ENCODE data around the gene DUSP2.
A peak's percentile ranks its signal among the peaks of the same experiment; 100 is the strongest.
"Not testable (repeated sequence)": the region's sequence is repeated elsewhere in the genome, so short reads cannot be mapped to it uniquely, and the experiment has no call there.

The DUSP2 gene

DNA sequence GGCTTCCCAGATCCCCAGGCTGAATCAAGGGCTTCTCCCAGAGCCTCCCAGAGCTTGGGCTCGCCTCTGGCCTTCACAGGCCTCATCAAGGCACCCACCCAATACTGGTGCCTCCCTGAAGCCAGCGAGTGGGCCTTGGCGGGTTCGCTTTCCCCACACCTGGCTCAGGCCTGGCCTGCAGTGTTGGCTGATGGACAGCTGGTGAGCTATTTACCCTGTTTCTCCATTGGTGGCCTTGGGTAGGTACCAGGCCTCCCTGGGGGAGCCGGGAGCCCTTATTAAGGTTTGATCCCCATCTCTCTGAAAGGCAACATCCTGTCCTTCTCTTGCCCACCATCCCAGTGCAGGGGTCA lies 18.2 kb upstream of the DUSP2 start:
- no peak for DNase-seq (ENCODE audit: low read depth in 2 of 2)

DNA sequence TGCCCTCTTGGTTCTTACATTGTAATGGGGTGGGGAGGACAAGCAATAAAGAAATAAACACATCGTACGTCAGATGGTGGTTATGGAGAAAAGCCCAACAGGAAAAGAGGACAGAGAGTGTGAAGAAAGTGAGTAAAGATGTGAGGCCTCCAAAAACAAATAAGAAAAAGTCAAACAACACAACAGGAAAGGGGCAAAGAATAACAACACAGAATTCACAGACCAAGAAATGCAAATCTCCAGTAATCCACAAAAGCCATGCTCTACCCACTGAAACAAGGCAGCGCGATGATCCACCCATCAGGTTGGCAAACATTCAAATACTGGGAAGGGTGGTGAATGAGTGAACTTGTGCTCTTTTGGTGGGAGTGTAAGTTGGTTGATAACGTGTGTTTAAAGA lies 16.7 kb upstream of the DUSP2 start:
- DNase-seq (ENCODE audit: low read depth in 2 of 2) = no peak

DNA sequence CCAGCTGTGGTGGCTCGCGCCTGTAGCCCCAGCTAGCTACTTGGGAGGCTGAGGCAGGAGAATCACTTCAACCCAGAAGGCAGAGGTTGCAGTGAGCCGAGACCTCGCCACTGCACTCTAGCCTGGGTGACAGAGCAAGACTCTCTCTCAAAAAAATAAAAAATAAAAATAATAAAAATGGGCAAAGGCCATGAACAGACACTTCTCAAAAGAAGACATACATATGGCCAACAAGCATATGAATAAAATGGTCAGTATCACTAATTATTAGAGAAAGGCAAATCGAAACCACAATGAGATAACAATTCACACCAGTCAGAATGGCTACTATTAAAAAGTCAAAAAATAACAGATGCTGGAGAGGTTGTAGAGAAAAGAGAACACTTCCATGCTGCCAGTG lies 15.1 kb upstream of the DUSP2 start:
- not testable (repeated sequence) for DNase-seq (ENCODE audit: low read depth in 2 of 2)

DNA sequence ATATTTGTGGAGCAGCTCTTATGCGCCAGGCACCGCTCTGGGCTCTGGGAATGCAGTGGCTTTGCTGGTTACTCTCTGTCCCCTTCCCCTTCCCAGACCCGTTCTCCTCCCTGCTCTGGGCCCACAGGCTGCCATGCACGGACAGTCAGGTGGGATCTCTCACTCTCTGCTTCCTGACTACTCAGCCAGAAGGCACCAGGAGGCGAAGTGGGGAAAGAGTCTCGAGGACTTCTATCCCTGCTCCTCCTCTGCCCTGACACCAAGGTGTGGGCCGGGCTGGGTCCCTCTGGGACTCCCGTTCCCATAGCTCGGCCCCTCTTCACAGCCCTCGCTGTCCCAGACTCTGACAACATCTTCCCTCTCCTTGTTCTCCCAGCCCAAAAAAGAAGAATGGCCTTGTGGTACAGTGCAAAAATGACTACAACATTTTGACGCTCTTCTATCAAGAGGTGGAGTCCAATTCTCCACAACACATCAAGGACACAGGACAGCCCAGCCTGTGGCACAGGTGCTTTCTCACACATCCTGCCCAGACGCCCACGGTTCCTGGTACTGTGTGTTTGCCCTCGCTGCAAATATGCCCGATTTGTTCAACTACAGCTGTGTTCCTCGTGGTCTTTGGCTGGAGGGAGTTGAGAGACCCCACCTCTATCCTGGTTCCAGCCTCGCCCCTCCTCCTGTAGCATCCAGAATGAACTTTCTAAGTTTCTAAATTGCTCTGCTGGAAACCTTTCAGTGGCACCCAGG lies 14.0 kb upstream of the DUSP2 start:
- DNase-seq (ENCODE audit: low read depth in 2 of 2) = no peak

DNA sequence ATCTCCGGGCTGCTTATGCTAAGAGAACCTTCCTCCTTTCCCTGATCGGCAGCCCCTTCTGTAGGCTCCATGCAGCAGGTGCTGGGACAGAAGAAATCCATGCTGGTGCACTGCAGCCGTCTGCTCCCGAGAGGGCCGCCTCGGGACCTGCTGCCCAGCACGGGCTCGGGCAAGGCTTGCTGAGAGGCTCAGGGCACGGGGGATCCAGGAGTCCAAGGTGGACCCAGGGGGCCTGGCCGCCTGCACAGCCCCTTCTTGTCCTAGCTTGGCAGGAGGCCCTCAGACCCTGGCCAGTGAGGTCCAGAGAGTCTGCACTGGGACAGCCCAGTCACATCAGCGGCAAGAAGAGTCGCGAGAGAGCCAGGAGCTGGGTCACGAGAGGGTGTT lies 13.3 kb upstream of the DUSP2 start:
- DNase-seq (ENCODE audit: low read depth in 2 of 2) = no peak

DNA sequence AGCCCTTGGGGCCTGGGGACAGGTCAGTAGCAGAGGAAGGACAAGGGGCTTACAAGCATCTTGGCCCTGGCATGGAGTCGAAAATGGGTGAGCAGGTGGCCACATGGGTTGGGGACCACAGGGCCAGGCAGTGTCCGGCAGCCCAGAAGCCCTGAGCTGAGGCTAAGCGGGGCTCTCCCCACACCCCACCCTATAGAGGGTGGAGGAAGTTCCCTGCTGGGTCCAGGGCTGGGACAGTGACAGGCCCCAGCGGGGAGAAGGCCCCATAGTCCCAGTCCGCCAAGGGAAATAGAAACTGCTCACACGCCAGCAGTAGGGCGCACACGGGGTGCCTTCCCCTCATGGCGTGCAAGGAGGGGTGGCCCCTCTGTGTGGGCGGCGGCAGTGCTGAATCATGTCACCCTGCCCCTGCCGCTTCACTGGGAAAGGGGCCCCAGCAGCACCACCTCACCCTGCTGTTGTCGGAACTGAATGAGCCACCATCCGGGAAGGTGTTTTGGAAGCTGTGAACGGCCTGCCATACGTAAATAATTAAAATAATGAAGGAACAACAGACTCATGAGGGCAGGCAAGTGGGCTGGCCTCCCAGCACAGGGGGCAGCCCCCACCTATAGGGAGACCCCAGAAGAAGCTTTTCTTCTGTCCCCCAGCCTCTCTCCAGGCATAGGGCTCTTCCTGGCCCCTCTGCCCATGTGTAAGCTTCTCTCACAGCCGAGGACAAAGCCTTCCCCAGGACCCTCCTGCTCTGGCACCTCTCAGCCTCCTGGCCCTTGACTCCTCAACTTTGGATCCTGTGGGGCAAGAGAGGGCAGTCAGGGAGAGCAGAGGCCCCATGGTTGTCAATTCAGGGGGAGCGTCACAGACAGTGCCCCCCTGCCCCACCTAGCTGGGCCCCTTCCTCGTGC lies 12.7 kb upstream of the DUSP2 start:
- DNase-seq (ENCODE audit: low read depth in 2 of 2) = peak; percentile 95 to 96

DNA sequence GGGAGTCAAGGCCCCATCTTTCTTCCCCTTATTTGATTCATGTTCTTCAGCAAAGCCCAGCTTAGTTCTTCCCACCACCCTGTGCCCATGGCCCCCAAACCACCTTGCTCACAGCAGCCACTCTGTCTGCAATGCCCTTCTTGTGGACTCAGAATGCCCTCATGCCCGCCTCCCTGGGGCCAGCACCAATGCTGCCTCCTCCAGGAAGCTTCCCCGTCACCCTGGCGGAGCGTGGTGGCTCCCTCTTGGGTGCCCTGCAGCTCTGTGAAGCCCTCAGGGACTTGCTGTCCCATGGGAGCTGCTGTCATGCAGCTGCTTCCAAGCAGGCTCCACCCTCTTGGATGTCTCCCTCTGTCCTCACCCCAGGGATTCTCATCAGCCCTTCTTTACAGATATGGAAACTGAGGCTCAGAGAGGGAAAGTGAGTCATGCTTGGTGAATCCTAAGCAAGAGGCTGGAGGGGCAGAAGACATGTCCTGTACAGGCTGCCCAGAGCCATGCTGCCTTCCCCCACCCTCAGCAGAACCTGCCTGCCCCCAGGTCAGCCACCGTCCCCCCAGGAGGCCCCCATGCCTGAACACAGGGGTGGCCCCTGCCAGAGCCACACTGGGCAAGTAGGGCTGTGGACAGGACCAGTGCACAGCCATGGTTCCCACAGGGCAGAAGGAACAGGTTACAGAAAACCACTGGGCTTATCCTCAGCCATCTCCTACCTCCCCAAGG lies 11.8 kb upstream of the DUSP2 start:
- DNase-seq (ENCODE audit: low read depth in 2 of 2) = no peak

DNA sequence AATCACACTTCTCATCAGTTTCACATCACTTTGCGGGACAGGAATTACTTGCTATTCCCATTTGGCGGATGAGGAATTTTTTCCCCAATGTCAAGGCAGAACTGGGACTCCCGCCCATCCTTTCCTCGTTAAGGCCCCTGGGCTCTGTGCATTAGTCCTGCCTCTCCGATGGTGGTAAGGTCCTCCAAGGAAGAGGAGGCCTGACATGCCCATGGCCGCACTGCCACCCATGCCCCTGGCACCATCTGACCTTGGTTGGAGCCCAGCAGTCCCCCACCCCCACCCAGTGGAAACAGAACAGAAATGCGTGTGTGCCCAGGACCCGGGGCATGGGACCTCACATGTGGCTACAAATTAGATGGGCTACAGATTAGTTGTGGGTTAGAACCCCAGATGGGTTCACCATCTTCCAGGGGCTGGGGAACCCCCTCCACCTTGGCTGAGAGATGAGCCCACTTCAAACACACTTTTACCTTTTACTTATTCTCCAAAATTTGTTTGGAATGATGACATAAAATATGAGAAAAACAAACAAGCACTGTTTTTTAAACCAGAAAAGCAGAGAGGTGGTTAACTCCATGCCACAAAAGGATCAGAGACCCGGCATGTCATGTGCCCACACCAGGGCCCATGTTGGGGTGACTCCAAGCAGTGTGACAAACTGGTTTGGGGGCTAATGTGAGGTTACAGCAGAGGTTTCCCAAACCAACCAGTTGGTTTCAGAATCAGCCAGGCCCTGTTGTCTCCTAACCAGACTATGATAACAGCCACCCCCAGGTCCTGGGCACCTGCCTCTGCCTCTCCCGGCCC lies 11.0 kb upstream of the DUSP2 start:
- DNase-seq (ENCODE audit: low read depth in 2 of 2) = peak; percentile 60 to 70

DNA sequence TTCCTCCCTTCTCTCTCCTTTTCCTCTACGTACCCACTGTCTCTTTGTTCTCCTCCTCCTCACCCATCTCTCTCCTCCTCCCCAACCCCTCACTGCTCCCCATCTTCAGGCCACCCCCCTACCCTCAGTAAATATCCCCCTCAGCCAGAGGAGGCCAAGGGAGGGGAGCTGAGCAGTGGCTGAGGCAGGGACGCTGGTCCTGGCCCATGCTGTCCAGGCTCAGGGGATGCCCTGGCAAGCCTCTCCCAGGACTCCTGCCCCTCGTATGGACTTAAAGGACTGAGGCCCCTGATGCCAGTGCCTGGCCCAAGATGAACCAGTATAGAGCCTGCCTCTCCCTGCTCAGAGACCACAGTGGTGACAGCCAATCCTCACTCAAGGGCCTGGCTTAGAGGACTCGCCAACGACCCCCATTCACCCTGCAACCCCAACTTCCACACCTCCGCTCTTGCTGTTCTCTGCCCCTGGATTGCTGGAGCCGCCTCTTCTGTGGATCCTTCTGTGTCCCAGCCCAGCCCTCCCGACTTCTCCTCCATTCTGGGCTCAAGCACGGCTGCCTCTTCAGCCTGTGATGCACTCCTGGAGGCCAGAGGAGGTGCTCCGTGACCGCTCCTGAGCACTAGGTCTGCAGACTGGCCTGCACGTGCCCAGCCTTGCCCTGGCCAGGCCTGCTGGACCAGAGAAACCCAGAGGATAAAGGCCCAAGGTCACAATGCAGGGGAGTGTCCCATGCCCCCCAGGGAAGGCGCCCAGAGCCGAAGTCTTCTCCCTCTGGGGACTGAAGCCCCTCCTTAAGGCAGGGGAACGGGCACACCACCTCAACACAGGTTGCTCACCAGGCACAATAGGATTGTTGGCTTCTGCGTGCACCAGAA lies 9.5 kb upstream of the DUSP2 start:
- no peak for DNase-seq (ENCODE audit: low read depth in 2 of 2)

DNA sequence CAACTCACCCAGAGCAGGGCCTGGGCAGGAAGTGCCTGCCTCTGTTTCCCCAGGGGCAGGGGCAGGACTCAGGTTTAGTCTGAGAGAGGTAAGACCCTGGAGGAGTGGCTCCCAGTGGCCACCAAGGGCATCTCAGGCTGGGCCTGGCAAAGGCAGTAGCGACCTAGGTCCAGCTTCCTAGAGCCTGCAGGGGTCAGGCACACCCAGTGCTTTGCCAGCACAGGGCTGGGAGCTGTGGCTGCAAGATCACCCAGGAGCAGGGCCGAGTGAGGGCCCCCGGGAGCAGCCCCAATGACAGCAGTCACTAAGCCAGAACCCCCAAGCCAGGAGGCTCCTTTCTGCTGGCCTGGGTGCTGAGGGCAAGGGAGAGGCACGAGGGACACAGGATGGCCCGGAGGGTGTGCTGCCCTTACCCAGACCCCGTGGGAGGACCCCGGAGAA lies 8.8 kb upstream of the DUSP2 start:
- no peak for DNase-seq (ENCODE audit: low read depth in 2 of 2)

DNA sequence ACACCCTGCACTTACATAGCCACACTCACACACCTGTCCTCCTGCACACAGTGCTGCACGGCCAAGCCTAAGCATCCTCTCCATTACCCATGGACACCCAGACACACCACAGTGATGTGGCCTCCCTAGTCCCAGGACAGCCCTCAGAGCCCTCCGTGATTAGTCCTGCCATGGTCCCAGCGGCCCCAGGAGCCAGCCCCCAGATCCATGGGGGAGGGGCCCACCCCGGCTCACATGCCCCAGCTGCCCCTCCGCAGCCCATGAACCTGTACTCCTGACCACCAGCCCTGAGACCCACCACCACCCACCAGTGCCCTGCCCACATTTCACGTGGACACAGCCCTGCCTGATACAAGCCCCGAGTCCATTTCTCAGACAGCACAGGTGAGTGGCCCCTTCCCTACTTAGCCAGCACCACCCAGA lies 8.1 kb upstream of the DUSP2 start:
- no peak for DNase-seq (ENCODE audit: low read depth in 2 of 2)

DNA sequence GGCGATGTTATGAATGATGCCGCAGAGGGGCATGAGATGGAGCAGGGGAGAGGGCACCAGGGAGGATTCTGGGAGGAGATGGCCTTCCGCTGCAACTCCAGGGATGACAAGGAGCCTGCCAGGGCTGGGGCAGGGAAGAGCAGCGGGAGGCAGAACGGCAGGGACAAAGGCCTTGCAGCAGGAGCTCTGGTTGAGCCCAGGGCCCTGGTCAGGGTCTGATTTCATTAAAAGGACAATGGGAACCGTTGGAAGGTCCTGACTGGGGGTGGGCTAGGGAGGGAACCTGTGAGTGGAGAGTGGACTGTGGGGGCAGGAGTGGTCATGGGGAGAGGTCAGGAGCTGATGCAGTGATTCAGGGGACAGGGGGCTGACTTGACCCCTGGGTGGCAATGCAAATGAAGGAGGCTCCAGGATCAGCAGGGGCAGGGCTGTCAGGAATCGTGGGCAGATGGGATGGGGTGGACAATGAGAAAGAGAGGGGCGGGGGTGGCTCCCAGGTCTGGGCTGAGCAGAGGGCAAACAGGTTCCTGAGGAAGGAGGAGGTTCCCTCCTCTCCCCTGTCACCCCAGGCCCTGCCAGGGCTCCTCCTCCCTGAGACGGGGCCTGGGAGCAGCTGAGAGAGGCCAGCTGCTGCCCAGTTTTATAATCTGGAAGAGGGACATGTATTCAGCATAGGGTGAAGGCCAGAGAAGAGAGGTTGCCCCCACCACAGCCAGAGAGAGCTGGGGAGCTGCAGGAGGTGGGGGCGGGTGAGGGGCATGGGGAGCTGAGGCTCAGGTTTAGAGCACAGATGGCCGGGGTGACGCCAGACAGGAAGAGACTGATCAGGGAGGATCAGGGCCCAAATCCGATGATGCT lies 7.3 kb upstream of the DUSP2 start:
- DNase-seq (ENCODE audit: low read depth in 2 of 2) = no peak

DNA sequence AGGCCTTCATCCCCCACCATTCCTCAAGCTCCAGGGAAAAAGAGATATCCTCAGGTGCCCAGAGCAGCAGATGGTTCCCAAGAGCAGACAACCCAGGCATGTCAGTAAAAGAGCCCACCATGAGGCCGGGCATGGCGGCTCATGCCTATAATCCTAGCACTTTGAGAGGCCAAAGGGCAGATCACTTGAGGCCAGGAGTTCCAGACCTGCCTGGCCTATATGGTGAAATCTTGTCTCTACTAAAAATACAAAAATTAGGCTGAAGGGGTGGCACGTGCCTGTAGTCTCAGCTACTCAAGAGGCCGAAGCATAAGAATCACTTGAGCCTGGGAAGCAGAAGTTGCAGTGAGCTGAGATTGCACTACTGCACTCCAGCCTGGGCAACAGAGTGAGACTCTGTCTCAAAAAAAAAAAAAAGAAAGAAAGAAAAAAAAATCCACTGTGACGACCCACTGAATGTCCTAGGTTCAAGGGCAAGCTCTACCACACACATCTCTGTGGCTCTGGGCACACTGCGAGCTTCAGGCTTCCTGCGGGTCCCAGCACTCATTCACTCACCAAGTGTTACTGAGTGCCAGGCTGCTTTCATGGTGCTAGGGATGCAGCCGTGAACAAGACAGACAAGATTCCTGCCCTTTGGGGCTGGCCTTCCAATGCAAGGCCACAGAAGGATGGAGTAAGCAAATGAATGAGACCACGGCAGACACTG lies 6.5 kb upstream of the DUSP2 start:
- DNase-seq (ENCODE audit: low read depth in 2 of 2) = no peak

DNA sequence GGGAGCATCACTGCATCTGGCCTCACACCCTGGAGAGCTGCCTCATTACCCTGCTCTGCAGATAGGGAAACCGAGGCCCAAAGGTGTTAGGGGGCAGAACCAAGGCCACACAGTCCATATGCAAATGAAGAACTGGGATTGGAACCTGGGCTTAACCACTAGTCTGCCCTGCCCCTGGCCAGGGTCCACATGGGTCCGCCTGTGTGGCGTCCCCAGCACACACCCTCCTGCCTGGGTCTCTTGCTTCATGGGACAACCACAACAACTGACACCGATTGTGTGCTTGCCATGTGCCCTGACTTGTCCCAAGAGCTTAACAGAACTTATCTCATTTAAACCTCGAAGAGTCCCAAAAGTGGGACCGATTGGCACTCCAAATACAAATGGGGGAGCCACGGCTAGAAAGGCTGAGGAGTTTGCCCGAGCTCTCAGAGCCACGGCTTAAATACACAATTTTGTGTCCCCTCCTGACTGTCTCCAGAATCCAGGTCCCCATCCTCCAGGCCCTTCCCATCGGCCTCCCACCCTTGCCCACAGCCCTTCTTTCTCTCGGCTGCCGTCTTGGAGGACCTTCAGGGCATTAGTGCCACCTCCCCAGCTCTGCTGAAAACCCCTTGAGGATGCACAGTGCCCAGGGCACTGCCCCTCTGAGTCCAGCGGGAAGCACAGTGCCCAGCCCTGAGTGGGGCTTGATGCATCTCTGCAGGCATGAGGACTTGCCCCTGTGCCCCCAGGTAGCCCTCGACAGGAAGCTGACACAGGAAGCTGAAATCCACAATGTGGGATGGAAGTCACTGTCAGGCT lies 5.8 kb upstream of the DUSP2 start:
- DNase-seq (ENCODE audit: low read depth in 2 of 2) = no peak

DNA sequence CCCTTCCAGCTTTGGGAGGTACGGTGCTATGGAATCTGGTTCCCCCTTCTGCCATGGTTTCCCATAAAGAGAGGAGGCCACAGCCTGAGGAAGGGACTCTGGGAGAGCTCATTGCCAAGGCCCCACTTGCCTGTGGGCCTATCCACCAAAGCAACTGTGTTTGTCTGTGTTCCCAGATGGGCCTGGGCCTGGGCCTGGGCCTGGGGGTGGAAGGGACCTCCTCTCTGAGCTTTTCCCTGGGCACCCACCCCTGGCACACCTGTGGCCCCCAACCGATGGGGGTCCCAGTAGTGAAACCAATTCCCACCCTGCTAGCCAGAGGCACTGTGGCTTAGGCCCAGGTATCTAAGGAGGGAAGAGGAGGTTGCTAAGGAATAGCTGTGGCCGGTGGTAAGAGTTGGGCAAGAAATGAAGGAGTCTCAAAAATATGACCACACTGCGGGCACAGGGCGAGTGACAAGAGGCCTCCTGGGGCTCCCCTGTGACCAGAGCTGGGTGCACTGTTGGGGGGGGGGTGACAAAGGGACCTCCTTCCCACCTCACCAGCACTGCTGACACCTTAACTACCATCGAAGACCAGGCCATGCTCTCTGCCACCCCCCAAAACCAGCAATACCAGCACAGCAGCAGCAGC lies 4.9 kb upstream of the DUSP2 start:
- no peak for DNase-seq (ENCODE audit: low read depth in 2 of 2)

DNA sequence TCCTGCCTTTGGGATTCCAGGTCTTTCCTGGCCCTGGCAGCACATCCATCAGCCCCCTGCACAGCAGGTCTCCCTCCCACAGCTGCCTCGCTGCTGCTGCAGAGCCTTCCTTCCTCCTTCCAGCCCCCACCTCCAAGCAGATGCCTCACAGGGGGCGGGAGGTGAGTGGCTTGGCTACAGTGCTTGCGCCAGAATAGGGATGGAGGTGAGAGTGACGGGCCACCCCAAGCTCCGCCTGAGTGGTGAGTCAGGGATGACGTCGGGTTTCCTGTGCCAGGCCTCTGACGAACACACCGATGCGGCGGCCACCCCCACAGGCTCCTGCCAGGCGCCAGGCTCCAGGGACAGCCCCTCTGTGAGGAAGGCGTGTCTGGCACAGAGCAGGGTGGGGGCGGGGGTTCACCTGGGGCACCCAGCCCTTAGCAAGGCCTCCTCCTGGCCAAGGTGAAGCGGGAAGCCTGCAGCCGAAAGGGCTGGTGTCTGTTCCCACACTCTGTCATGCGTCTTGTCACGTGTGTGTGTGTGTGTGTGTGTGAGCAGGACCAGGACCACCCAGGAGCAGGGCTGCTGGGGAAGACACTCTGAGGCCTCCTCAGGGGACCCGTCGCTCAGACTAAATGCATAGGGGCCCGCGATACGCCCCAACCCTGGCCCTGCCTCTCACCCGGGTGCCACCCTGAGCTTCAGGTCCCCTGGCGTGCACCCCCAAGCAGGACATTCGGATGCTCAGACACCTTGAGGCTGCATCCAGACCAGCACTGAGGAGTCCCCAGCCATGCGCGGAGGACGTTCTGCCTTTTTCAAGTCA lies 3.4 kb upstream of the DUSP2 start:
- DNase-seq (ENCODE audit: low read depth in 2 of 2) = peak; percentile 98
